GM12891 (cell line): ENCODE measurements around the gene GRAMD1A.

ENCODE experiments used
- POLR2A ChIP-seq: IDR thresholded peaks from 2 replicates; pipeline ENCODE4 v1.6.1; 2011; ENCODE audit warnings: low read depth, low read length, control low read depth
- POLR2AphosphoS5 ChIP-seq: IDR thresholded peaks from 2 replicates; pipeline ENCODE4 v1.6.1; 2011; ENCODE audit warnings: low read depth, low read length, control low read depth
- POU2F2 ChIP-seq: IDR thresholded peaks from 2 replicates; pipeline ENCODE4 v1.6.1; 2011; ENCODE audit warnings: low read depth, mild to moderate bottlenecking, control low read depth, low read length, moderate library complexity
- SPI1 ChIP-seq: IDR thresholded peaks from 2 replicates; pipeline ENCODE4 v1.6.1; 2011; ENCODE audit warnings: low read depth, low read length, control low read depth
- TAF1 ChIP-seq: IDR thresholded peaks from 2 replicates; pipeline ENCODE4 v1.6.1; 2011; ENCODE audit warnings: low read depth, low read length, control low read depth

- no peak for TF ChIP-seq POLR2A
- TF ChIP-seq TAF1, result no peak
- TF ChIP-seq POLR2AphosphoS5, result no peak
- no peak for TF ChIP-seq POU2F2
- no peak for TF ChIP-seq SPI1
Measured at GRCh38 chr19:34991542-34992333, 8.4 kb upstream of the GRAMD1A start.
